Measurements from ENCODE around the gene SMCP. TPM values are rescaled to one million over a fixed set of nuclear protein-coding genes. Genes with fewer than 3 reads are reported as not detected.

SMCP gene
- polyA plus RNA-seq, 1 experiment, result not detected

GRCh38 chr1:152884966-152885624, 7.0 kb downstream of the SMCP start:
- Histone ChIP-seq H3K27me3 (ENCODE audit: control insufficient read depth, insufficient read depth, low read length) (no peaks in the 10 kb centered on the region), H3K4me3 (ENCODE audit: low read depth, low read length) (no peak overlapping the region), H3K9me3 (ENCODE audit: control insufficient read depth, insufficient read depth, low read length) (0 out of 2 replicates have a peak, but pooled peaks cover 3% of the 10 kb centered on the region), H3K27ac (ENCODE audit: low read depth, low read length) (no peak overlapping the region)
- TF ChIP-seq CTCF (IDR thresholded peaks at IDR 0.05; ENCODE audit: low read depth, low read length), result no peak
- POLR2A ChIA-PET, result no interaction called here
- DNase-seq (ENCODE audit: low read depth, low spot score), result no peak
- CTCF ChIA-PET, result no interaction called here

- DNase-seq (ENCODE audit: low read depth, low spot score), result no peak
- Histone ChIP-seq H3K4me3 (ENCODE audit: low read depth, low read length) (no peak overlapping the region), H3K9me3 (ENCODE audit: control insufficient read depth, insufficient read depth, low read length) (0 out of 2 replicates have a peak, but pooled peaks cover 3% of the 10 kb centered on the region), H3K27ac (ENCODE audit: low read depth, low read length) (no peak overlapping the region), H3K27me3 (ENCODE audit: control insufficient read depth, insufficient read depth, low read length) (no peaks in the 10 kb centered on the region)
- ChIA-PET POLR2A (no interaction called here), CTCF (no interaction called here)
- no peak for TF ChIP-seq CTCF (IDR thresholded peaks at IDR 0.05; ENCODE audit: low read depth, low read length)
Measured at GRCh38 chr1:152886085-152886484, 8.0 kb downstream of the SMCP start.

- DNase-seq (ENCODE audit: low read depth, low spot score), result no peak
- no peak overlapping the region for H3K4me3 ChIP-seq (ENCODE audit: low read depth, low read length)
- no peaks in the 10 kb centered on the region for H3K27me3 ChIP-seq (ENCODE audit: control insufficient read depth, insufficient read depth, low read length)
- 0 out of 2 replicates have a peak, but pooled peaks cover 3% of the 10 kb centered on the region for H3K9me3 ChIP-seq (ENCODE audit: control insufficient read depth, insufficient read depth, low read length)
- no peak overlapping the region for H3K27ac ChIP-seq (ENCODE audit: low read depth, low read length)
- ChIA-PET CTCF (no interaction called here), POLR2A (no interaction called here)
- TF ChIP-seq CTCF (IDR thresholded peaks at IDR 0.05; ENCODE audit: low read depth, low read length), result no peak
Measured at GRCh38 chr1:152886758-152887409, 8.8 kb downstream of the SMCP start.

GRCh38 chr1:152888126-152888525, 10.0 kb downstream of the SMCP start:
- POLR2A ChIA-PET, result no interaction called here
- Histone ChIP-seq H3K9me3 (ENCODE audit: control insufficient read depth, insufficient read depth, low read length) (no peaks in the 10 kb centered on the region), H3K4me3 (ENCODE audit: low read depth, low read length) (no peak overlapping the region), H3K27me3 (ENCODE audit: control insufficient read depth, insufficient read depth, low read length) (no peaks in the 10 kb centered on the region), H3K27ac (ENCODE audit: low read depth, low read length) (no peak overlapping the region)
- TF ChIP-seq CTCF (IDR thresholded peaks at IDR 0.05; ENCODE audit: low read depth, low read length), result no peak
- DNase-seq (ENCODE audit: low read depth, low spot score), result no peak
- CTCF ChIA-PET, result no interaction called here

GRCh38 chr1:152899027-152899426, 20.9 kb downstream of the SMCP start:
- Histone ChIP-seq H3K27me3 (ENCODE audit: control insufficient read depth, insufficient read depth, low read length) (no peaks in the 10 kb centered on the region), H3K27ac (ENCODE audit: low read depth, low read length) (no peak overlapping the region), H3K9me3 (ENCODE audit: control insufficient read depth, insufficient read depth, low read length) (no peaks in the 10 kb centered on the region; the same call in 1 of the 2 replicates), H3K4me3 (ENCODE audit: low read depth, low read length) (no peak overlapping the region)
- no peak for TF ChIP-seq CTCF (IDR thresholded peaks at IDR 0.05; ENCODE audit: low read depth, low read length)
- POLR2A ChIA-PET, result no interaction called here
- DNase-seq (ENCODE audit: low read depth, low spot score), result no peak
- CTCF ChIA-PET, result no interaction called here
